GM21360 (cell line): ENCODE measurements around the gene HNRNPH3.

ENCODE experiments used
- ATAC-seq: cut with Tn5 transposase; IDR thresholded peaks from one replicate; pipeline ENCODE4 v1.9.1; 2021; ENCODE audit warnings: mild to moderate bottlenecking, moderate library complexity; ENCODE audit not compliant: unreplicated experiment

Gene HNRNPH3

GRCh38 chr10:68330852-68331454, 911 bp upstream of the HNRNPH3 start:
- no peak for ATAC-seq

GRCh38 chr10:68332259-68333057, 594 bp downstream of the HNRNPH3 start, which contains the start of gene PBLD:
Gene PBLD (minus strand): TSS chr10:68332928. CDS start chr10:68306844, 26,084 bp downstream.
- ATAC-seq, result peak; percentile 19

GRCh38 chr10:68333058-68333395, 1.2 kb downstream of the HNRNPH3 start:
- no peak for ATAC-seq

GRCh38 chr10:68333440-68334431, 1.9 kb downstream of the HNRNPH3 start:
- no peak for ATAC-seq

GRCh38 chr10:68334672-68335467, 3.0 kb downstream of the HNRNPH3 start:
- ATAC-seq, result no peak

GRCh38 chr10:68336754-68337351, 5.0 kb downstream of the HNRNPH3 start:
- no peak for ATAC-seq

GRCh38 chr10:68340358-68341080, 8.7 kb downstream of the HNRNPH3 start:
- ATAC-seq, result no peak

GRCh38 chr10:68342909-68343516, 11.1 kb downstream of the HNRNPH3 start:
- no peak for ATAC-seq

- ATAC-seq, result no peak
These were observed 13.8 kb downstream of the HNRNPH3 start for GRCh38 chr10:68345621-68346020.

- ATAC-seq, result no peak
These were observed 14.9 kb downstream of the HNRNPH3 start for GRCh38 chr10:68346774-68347173.

GRCh38 chr10:68348265-68348741, 16.4 kb downstream of the HNRNPH3 start:
- ATAC-seq, result no peak

- ATAC-seq, result no peak
These were observed 21.7 kb downstream of the HNRNPH3 start for GRCh38 chr10:68353537-68353936.

- no peak for ATAC-seq
These were observed 27.3 kb downstream of the HNRNPH3 start for GRCh38 chr10:68359189-68359588.

- ATAC-seq, result no peak
These were observed 30.7 kb downstream of the HNRNPH3 start for GRCh38 chr10:68362590-68362989.

- ATAC-seq, result no peak
These were observed 32.4 kb downstream of the HNRNPH3 start for GRCh38 chr10:68364101-68364886.

- no peak for ATAC-seq
These were observed 33.7 kb downstream of the HNRNPH3 start for GRCh38 chr10:68365611-68366010.

GRCh38 chr10:68366600-68366999, 34.7 kb downstream of the HNRNPH3 start:
- ATAC-seq, result no peak

GRCh38 chr10:68367121-68367520, 35.3 kb downstream of the HNRNPH3 start:
- no peak for ATAC-seq
